SK-N-SH (cell line): ENCODE results near the gene FAM168A.

Experiments
- CHD2 ChIP-seq: fragments of 150-350 bp; IDR thresholded peaks from 2 replicates; pipeline ENCODE4 v1.6.1; 2018; ENCODE audit warnings: low read length; ENCODE audit not compliant: partially characterized antibody
- CTCF ChIP-seq: fragments of 200-600 bp; sonication (generic); IDR thresholded peaks from 2 replicates; pipeline ENCODE4 v1.6.1; 2017; ENCODE audit warnings: antibody characterized with exemption, mild to moderate bottlenecking, moderate library complexity
- ELF1 ChIP-seq: IDR thresholded peaks from 2 replicates; pipeline ENCODE4 v1.4.0; 2012
- FOSL2 ChIP-seq: IDR thresholded peaks from 2 replicates; pipeline ENCODE4 v1.4.0; 2012; ENCODE audit warnings: low read depth, mild to moderate bottlenecking, moderate library complexity, borderline replicate concordance
- GABPA ChIP-seq: IDR thresholded peaks from 2 replicates; pipeline ENCODE4 v1.4.0; 2012; ENCODE audit warnings: low read depth, mild to moderate bottlenecking
- MAX ChIP-seq: IDR thresholded peaks from 2 replicates; pipeline ENCODE4 v1.4.0; 2012; ENCODE audit warnings: low read depth
- POLR2AphosphoS5 ChIP-seq: IDR thresholded peaks from 2 replicates; pipeline ENCODE4 v1.6.1; 2012; ENCODE audit warnings: low read depth, low read length
- RAD21 ChIP-seq: IDR thresholded peaks from 2 replicates; pipeline ENCODE4 v1.6.1; 2012; ENCODE audit warnings: mild to moderate bottlenecking, low read length
- RFX5 ChIP-seq: IDR thresholded peaks from 2 replicates; pipeline ENCODE4 v1.6.1; 2012; ENCODE audit warnings: mild to moderate bottlenecking, improper control_type of control experiment, low read length
- TEAD4 ChIP-seq: IDR thresholded peaks from 2 replicates; pipeline ENCODE4 v1.4.0; 2012; ENCODE audit warnings: mild to moderate bottlenecking, borderline replicate concordance; ENCODE audit not compliant: insufficient read depth
- USF2 ChIP-seq: fragments of 150-350 bp; IDR thresholded peaks from 2 replicates; pipeline ENCODE4 v1.6.1; 2017; ENCODE audit warnings: antibody characterized with exemption, low read length, low read depth, borderline replicate concordance
- ZBTB33 ChIP-seq: IDR thresholded peaks from 2 replicates; pipeline ENCODE4 v1.4.0; 2012; ENCODE audit warnings: low read depth, borderline replicate concordance

- TF ChIP-seq ELF1 (no peak), CTCF (no peak), GABPA (no peak), FOSL2 (peak; percentile 66), RFX5 (no peak), CHD2 (no peak), POLR2AphosphoS5 (no peak), USF2 (no peak), MAX (no peak), RAD21 (no peak), TEAD4 (0 out of 2 replicates have a peak, but pooled peaks have one; percentile 50), ZBTB33 (no peak)
These were observed 166.5 kb downstream of the FAM168A start for GRCh38 chr11:73431396-73431795.
